K562 (cell line): ENCODE data around the gene CYB5R4. TPM values are rescaled to one million over a fixed set of nuclear protein-coding genes. Genes with fewer than 3 reads are reported as not detected.

Experiments
- ADNP ChIP-seq: fragments of 200-800 bp; sonication (Bioruptor generic); IDR thresholded peaks from 2 replicates; pipeline ENCODE4 v1.6.1; 2016; ENCODE audit warnings: missing genetic modification characterization, missing compliant biosample characterization
- ARNT ChIP-seq, 2 experiments: fragments of 450-650 bp; IDR thresholded peaks; 2 replicates each; pipeline ENCODE4 v1.6.1; 2016; ENCODE audit warnings: mild to moderate bottlenecking in 1 of 2
- E2F1 ChIP-seq: sonication (generic); formaldehyde crosslinking; IDR thresholded peaks from 2 replicates; pipeline ENCODE4 v1.8.1; 2023; ENCODE audit warnings: mild to moderate bottlenecking, missing genetic modification reagents, moderate library complexity
- GATAD2A ChIP-seq: fragments of 450-650 bp; IDR thresholded peaks from 2 replicates; pipeline ENCODE4 v1.6.1; 2017
- HMGN3 ChIP-seq: IDR thresholded peaks from 2 replicates; pipeline ENCODE4 v1.6.1; 2011; ENCODE audit warnings: borderline replicate concordance, low read depth, mild to moderate bottlenecking, mixed read lengths, low read length; ENCODE audit not compliant: insufficient read length; ENCODE audit errors: extremely low read depth
- JUNB ChIP-seq: fragments of 450-650 bp; formaldehyde crosslinking; conservative IDR thresholded peaks from 2 replicates; pipeline ENCODE4 v1.4.0; 2020; ENCODE audit warnings: mild to moderate bottlenecking
- KAT7 ChIP-seq: sonication (generic); formaldehyde crosslinking; IDR thresholded peaks from 2 replicates; pipeline ENCODE4 v1.8.0; 2022; ENCODE audit warnings: missing genetic modification reagents, mild to moderate bottlenecking, borderline replicate concordance
- KDM1A ChIP-seq, 2 experiments: fragments of 450-650 bp; IDR thresholded peaks; 2 replicates each; pipeline ENCODE4 v1.6.1; 2016; ENCODE audit warnings: mild to moderate bottlenecking in 2 of 2
- KDM2B ChIP-seq: fragments of 250-450 bp; sonication (Bioruptor Pico); IDR thresholded peaks from 2 replicates; pipeline ENCODE4 v1.8.0; 2021; ENCODE audit warnings: mild to moderate bottlenecking, moderate library complexity
- KHSRP ChIP-seq: fragments of 450-650 bp; IDR thresholded peaks from 2 replicates; pipeline ENCODE4 v1.6.1; 2017
- LEF1 ChIP-seq: fragments of 450-650 bp; IDR thresholded peaks from 2 replicates; pipeline ENCODE4 v1.6.1; 2016; ENCODE audit warnings: mild to moderate bottlenecking
- NBN ChIP-seq: fragments of 450-650 bp; IDR thresholded peaks from 2 replicates; pipeline ENCODE4 v1.6.1; 2016; ENCODE audit warnings: low read depth, mild to moderate bottlenecking
- NCOA1 ChIP-seq: fragments of 450-650 bp; IDR thresholded peaks from 2 replicates; pipeline ENCODE4 v1.6.1; 2016; ENCODE audit warnings: low read depth
- PTBP1 ChIP-seq: fragments of 200-400 bp; formaldehyde crosslinking; IDR thresholded peaks from 2 replicates; pipeline ENCODE4 v1.6.1; 2017; ENCODE audit warnings: low read depth, low read length
- RAD21 ChIP-seq, 2 experiments: fragments of 250-450 bp in 1 of 2; fragments of 450-650 bp in 1 of 2; sonication (Bioruptor Pico) in 1 of 2; formaldehyde crosslinking in 1 of 2; IDR thresholded peaks in 1 of 2; conservative IDR thresholded peaks in 1 of 2; 2 replicates each; pipeline versions ENCODE4 v1.4.0 to v1.8.0; 2020 to 2022; ENCODE audit warnings: mild to moderate bottlenecking in 2 of 2, moderate library complexity in 1 of 2
- RBM17 ChIP-seq: fragments of 200-400 bp; formaldehyde crosslinking; IDR thresholded peaks from 2 replicates; pipeline ENCODE4 v1.6.1; 2017; ENCODE audit warnings: low read depth, mild to moderate bottlenecking, low read length, borderline replicate concordance
- TCF7L2 ChIP-seq: fragments of 150-350 bp; IDR thresholded peaks from 2 replicates; pipeline ENCODE4 v1.6.1; 2016; ENCODE audit warnings: low read depth, mild to moderate bottlenecking, low read length, moderate library complexity
- ZNF639 ChIP-seq, 2 experiments: fragments of 200-800 bp in 1 of 2; sonication (Bioruptor generic) in 1 of 2; sonication (generic) in 1 of 2; formaldehyde crosslinking in 1 of 2; IDR thresholded peaks in 1 of 2; conservative IDR thresholded peaks in 1 of 2; 2 replicates each; pipeline versions ENCODE4 v1.5.0 to v1.6.1; 2016 to 2020; ENCODE audit warnings: missing compliant biosample characterization in 1 of 2, missing genetic modification characterization in 1 of 2, missing genetic modification reagents in 1 of 2
- polyA plus RNA-seq, 8 experiments: library from polyadenylated mRNA; depleted of rRNA in 4 of 8; stranded (reverse) in 5 of 8; unstranded in 3 of 8; fragments of >200 nt; fragmentation: Nextera tagmentation in 2 of 8; fragmentation: Illumina TruSeq in 1 of 8; extraction: Ambion mirVana in 2 of 8; extraction: Trizol in 1 of 8; gene quantifications; 2 replicates each; pipeline versions ENCODE4 v1.2.1 to v1.2.3, GENCODE V29; 2011 to 2014; ENCODE audit warnings: inconsistent platforms in 1 of 8, missing spikeins in 1 of 8
- total RNA-seq, 7 experiments: library from RNA; depleted of rRNA in 6 of 7; stranded (reverse); fragments of >200 nt in 6 of 7; fragmentation: Illumina TruSeq in 2 of 7; extraction: Trizol in 2 of 7; gene quantifications; 2 replicates each; pipeline versions ENCODE4 v1.2.1 to v1.2.3, GENCODE V29; 2011 to 2021; ENCODE audit warnings: low replicate concordance in 1 of 7
- TF ChIP-seq, protein P1 (sequence below), 2 experiments: IDR thresholded peaks; 2 replicates each; pipeline ENCODE4 v1.6.1; 2011; ENCODE audit warnings: borderline replicate concordance in 1 of 2, control low read depth in 1 of 2, low read depth in 1 of 2, low read length in 1 of 2, mild to moderate bottlenecking in 1 of 2, mixed read lengths in 1 of 2, moderate library complexity in 1 of 2; ENCODE audit not compliant: insufficient read depth in 1 of 2, insufficient read length in 1 of 2, poor library complexity in 1 of 2, severe bottlenecking in 1 of 2; ENCODE audit errors: extremely low read depth in 1 of 2
- TF ChIP-seq, protein P2 (sequence below): fragments of 200-800 bp; sonication (Bioruptor generic); IDR thresholded peaks from 2 replicates; pipeline ENCODE4 v1.6.1; 2017; ENCODE audit warnings: missing genetic modification characterization, missing compliant biosample characterization

CYB5R4 gene
- total and polyA plus RNA-seq, 9 of the 15 experiments (the other 6 are each of a cell fraction or from before 2014, with no cell fraction given): 5.9 to 23.1 (median 19.0) TPM

DNA sequence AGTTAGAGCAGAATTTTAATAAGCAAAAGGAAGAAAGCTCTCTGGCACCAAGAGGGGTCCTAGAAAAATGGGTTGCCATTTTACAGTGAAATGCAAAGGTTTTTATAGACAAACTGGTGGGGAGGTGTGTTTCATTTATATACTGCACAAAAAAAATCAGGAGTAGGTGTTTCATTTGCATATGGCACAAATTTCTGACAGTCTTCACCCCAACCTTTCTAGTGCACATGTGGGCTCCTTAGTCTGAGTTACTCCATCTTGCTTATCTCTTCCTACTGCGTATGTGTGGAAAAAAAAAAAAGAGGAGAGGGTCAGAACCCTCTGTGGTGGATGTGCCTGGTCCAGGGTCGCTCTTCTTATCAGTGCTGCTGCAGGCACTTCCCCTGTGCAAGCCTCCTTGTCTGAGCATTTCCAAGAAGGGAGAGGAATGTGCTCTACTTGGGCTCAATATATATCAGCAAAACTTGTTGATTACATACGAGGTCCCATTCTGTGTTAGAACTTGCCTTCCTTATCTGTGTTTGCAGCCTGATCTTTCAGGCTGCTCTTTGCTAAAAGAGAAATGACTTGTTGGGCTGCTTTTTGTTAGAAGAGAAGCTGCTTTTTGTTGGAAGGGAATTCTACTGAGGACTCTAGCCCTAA, 115.0 kb downstream of the CYB5R4 start (continued):
- TF ChIP-seq HMGN3 (peak; percentile 61), KDM2B (CRISPR knock-in tag) (peak; percentile 99), KDM1A (IDR thresholded peaks at IDR 0.05) (peak; percentile 91 to 93), E2F1 (CRISPR knock-in tag) (0 out of 2 replicates have a peak, but pooled peaks have one; percentile 51), ARNT (IDR thresholded peaks at IDR 0.05) (peak; percentile 93 to 98), ZNF639 (CRISPR knock-in tag; conservative IDR thresholded peaks at IDR 0.05 in 1 of 2, IDR thresholded peaks at IDR 0.05 in 1 of 2) (peak in 1 of 2 experiments; percentile 94; a peak in 2 of 4 replicates), PTBP1 (0 out of 2 replicates have a peak, but pooled peaks have one; percentile 53), TCF7L2 (peak; percentile 60; the same call in 1 of the 2 replicates), NBN (peak; percentile 98), RAD21 (CRISPR knock-in tag; conservative IDR thresholded peaks at IDR 0.05 in 1 of 2, IDR thresholded peaks at IDR 0.05 in 1 of 2) (peak; percentile 34 to 52), NCOA1 (peak; percentile 94), JUNB (CRISPR knock-in tag) (no peak), RBM17 (no peak), KAT7 (CRISPR knock-in tag) (peak; percentile 49; the same call in 1 of the 2 replicates), ADNP (tag) (peak; percentile 88), LEF1 (peak; percentile 96), KHSRP (peak; percentile 78), GATAD2A (peak; percentile 93)
- TF ChIP-seq, protein P1, sequence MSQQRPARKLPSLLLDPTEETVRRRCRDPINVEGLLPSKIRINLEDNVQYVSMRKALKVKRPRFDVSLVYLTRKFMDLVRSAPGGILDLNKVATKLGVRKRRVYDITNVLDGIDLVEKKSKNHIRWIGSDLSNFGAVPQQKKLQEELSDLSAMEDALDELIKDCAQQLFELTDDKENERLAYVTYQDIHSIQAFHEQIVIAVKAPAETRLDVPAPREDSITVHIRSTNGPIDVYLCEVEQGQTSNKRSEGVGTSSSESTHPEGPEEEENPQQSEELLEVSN (IDR thresholded peaks at IDR 0.05; ENCODE audit: borderline replicate concordance in 1 of 2, extremely low read depth in 1 of 2, insufficient read depth in 1 of 2, insufficient read length in 1 of 2, low read depth in 1 of 2, low read length in 1 of 2, poor library complexity in 1 of 2, severe bottlenecking in 1 of 2): peak in 1 of 2 experiments; percentile 12
- TF ChIP-seq, protein P2, sequence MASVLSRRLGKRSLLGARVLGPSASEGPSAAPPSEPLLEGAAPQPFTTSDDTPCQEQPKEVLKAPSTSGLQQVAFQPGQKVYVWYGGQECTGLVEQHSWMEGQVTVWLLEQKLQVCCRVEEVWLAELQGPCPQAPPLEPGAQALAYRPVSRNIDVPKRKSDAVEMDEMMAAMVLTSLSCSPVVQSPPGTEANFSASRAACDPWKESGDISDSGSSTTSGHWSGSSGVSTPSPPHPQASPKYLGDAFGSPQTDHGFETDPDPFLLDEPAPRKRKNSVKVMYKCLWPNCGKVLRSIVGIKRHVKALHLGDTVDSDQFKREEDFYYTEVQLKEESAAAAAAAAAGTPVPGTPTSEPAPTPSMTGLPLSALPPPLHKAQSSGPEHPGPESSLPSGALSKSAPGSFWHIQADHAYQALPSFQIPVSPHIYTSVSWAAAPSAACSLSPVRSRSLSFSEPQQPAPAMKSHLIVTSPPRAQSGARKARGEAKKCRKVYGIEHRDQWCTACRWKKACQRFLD (CRISPR knock-in tag): peak; percentile 98
